Omental fat pad (tissue), 4 donors: Measurements from ENCODE around the gene RAVER2. TPM values are rescaled to one million over a fixed set of nuclear protein-coding genes. Genes with fewer than 3 reads are reported as not detected.
"Not testable (repeated sequence)": the region's sequence is repeated elsewhere in the genome, so short reads cannot be mapped to it uniquely, and the experiment has no call there.

Experiments used
- ATAC-seq: fragments of 150-250 bp; one replicate; pipeline ENCODE4 v1.9.1; 2016; ENCODE audit warnings: mild to moderate bottlenecking, moderate library complexity; ENCODE audit not compliant: low FRiP score
- DNase-seq: peaks from one replicate; pipeline ENCODE4 v3.0.0-alpha.2; 2019; ENCODE audit warnings: low spot score
- CTCF ChIP-seq, 3 donors: fragments of 450-650 bp; IDR thresholded peaks; one replicate each; pipeline ENCODE4 v1.5.1; 2016 to 2017; ENCODE audit warnings: antibody characterized with exemption in 3 of 3, mild to moderate bottlenecking in 3 of 3, moderate library complexity in 2 of 3
- total RNA-seq, 4 donors: library from RNA; depleted of rRNA; stranded (reverse); fragments of >200 nt; gene quantifications; one replicate each; pipeline ENCODE4 v1.1.0, GENCODE V29; 2016

Gene RAVER2
- total RNA-seq, 4 donors from 2014 or later: 6.6 to 14.3 (median 10.3) TPM

DNA sequence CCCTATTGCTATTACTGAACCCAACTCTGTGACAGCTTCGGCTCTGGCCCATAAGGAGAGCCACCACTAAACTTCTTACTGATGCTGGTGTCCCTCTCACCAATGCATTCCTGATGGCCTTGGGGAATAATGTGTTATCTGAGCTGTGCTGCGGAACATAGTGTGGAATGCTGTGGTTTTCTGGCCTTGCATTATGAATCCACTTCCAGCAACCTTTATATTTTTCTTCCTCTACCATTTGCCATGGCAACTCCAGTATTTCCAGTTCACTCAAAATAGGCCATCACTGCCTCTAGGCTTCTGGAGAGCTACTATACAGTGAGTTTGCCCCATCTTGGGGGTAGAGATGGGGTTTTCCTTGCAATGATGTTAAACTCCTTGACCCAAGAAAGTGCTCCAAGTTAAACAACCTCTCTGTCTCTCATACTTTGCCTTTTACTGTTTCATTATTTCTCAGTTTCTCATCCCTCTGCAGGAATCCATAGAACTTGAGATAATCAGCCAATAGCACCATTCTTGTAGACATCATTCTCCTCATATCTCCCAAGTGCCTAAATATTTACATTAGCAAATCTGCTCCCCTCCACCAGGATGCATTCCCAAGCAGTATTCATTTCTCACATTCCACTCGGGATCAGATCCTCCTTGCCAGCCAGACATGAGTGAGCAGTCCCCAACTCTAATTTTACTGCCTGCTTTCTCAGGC lies 11.1 kb upstream of the RAVER2 start:
- DNase-seq (no peak), ATAC-seq (no peak)
- TF ChIP-seq CTCF (IDR thresholded peaks at IDR 0.05): no peak

- DNase-seq (no peak), ATAC-seq (no peak)
- no peak for TF ChIP-seq CTCF (IDR thresholded peaks at IDR 0.05)
Observed at GRCh38 chr1:64734287-64734652, 10.6 kb upstream of the RAVER2 start.

GRCh38 chr1:64740687-64741086 lies 4.2 kb upstream of the RAVER2 start:
- ATAC-seq, DNase-seq: not testable (repeated sequence)

- ATAC-seq (no peak), DNase-seq (no peak)
- TF ChIP-seq CTCF (IDR thresholded peaks at IDR 0.05): no peak
Observed at GRCh38 chr1:64743954-64744491, 852 bp upstream of the RAVER2 start.

DNA sequence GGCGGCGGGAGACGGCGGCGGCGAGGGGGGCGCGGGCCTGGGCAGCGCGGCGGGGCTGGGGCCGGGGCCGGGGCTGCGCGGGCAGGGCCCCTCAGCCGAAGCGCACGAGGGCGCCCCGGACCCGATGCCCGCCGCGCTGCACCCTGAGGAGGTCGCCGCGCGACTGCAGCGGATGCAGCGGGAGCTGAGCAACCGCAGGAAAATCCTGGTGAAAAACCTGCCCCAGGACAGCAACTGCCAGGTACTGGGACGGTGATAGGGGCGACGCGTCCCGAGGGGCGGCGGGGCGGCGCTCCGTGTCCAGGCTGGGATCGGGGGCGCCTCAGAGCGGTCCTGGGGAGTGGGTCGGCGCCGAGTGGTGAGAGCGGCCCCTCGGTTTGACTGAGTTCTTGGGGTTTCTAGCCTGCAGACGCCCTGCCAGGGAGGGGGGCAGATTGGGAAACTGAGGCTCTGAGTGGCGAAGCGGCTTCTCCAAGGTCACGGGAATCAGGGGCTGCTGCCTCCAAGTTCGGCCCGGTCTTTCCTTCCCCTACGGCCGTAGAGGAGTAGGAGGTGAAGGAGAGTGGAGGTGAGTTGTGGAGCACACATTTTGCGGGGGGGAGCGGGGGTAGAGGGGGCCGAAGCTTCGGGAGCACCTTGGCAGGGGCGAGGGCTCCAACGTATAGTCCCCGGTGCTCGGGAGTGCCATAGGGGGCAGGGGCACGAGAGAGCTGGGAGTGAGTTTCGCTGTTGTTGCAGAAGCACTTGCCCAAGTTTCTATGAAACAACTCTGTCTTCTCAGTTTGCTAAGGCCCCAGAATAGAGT lies 508 bp downstream of the RAVER2 start:
- no peak for TF ChIP-seq CTCF (IDR thresholded peaks at IDR 0.05)
- ATAC-seq (peak; percentile 68), DNase-seq (no peak)

DNA sequence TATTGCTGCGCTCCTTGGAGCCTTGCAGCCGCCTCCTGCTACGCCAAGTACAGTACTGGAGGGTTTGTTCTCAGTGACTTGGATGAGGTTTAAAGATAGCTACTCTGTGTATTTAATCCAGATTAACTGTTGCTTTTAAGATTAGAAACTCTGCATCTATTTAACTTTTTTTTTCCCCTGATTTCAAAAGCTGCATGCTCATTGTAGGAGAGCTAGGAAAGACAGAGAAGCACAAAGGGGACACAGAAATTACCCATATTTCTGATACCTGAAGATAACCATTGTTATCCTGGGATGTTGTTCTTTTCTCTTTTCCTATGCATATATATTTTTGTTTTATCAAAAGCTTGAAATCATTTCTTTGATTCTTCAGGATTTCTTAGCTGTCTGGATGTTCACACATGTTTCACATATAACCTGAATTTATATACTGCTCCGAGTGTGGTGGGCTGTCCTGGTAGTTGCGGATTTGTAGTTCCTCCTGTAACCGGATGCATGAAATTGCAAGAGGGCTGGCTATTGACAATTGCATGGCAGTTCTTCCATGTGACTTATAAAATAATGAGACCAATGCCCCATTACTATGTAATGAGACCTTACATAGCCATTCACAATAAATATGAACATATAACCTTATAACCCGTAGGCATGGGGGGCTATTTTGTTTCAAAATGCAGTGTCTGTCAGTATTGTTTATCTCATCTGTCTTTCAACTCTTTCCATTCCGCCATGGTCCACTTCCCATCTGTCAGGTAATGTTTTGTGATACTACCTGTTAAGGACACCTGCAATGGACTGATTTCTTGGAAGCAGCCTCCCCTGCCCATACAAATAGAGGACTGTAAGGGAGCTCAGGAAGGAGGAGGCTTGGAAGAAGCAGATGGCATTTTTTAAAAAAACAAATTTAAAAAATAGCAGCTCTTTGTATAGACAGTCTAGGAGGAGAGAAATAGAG lies 1.4 kb downstream of the RAVER2 start:
- TF ChIP-seq CTCF (IDR thresholded peaks at IDR 0.05): no peak
- DNase-seq (no peak), ATAC-seq (peak; percentile 55)

GRCh38 chr1:64748222-64748621 lies 3.3 kb downstream of the RAVER2 start:
- no peak for TF ChIP-seq CTCF (IDR thresholded peaks at IDR 0.05)
- ATAC-seq: no peak
- DNase-seq: no peak
